Adipose tissue (tissue), 3 donors: ENCODE results near the gene SLC35B2. TPM values are rescaled to one million over a fixed set of nuclear protein-coding genes. Genes with fewer than 3 reads are reported as not detected.

ENCODE experiments used
- H3K27ac ChIP-seq: one replicate; pipeline ENCODE4 v1.5.1; 2013; ENCODE audit warnings: low read depth, low read length
- WGBS, 3 donors: extraction: QIAGEN DNeasy Blood & Tissue Kit; methylation state at CpG; one replicate each; pipeline ENCODE4 v1.1.7; 2013; 5-methylcytosine and 5-hydroxymethylcytosine counted together
- polyA plus RNA-seq, 3 donors: library from polyadenylated mRNA; stranded (reverse); fragments of 200-250 nt; gene quantifications; one replicate each; pipeline ENCODE4 v1.2.3, GENCODE V29; 2013
- donor health status: healthy with polysubstance abuse.
- donor health status: Bipolar disorder and iron deficiency.
- donor health status: healthy.

Gene SLC35B2, protein sequence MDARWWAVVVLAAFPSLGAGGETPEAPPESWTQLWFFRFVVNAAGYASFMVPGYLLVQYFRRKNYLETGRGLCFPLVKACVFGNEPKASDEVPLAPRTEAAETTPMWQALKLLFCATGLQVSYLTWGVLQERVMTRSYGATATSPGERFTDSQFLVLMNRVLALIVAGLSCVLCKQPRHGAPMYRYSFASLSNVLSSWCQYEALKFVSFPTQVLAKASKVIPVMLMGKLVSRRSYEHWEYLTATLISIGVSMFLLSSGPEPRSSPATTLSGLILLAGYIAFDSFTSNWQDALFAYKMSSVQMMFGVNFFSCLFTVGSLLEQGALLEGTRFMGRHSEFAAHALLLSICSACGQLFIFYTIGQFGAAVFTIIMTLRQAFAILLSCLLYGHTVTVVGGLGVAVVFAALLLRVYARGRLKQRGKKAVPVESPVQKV
- polyA plus RNA-seq = 10 to 100 TPM; 12.5 to 27.8 (median 26.7) TPM

GRCh38 chr6:44257025-44257752 is at the start of gene SLC35B2:
SLC35B2 (minus strand) TSS chr6:44257528; CDS start chr6:44257410, 118 bp downstream.
- WGBS, 3 donors = 0 to 1% (median 0%) methylated on average over 49 to 80 of the region's 80 CpGs
- peak within 1 kb of the TSS; percentile 34 for H3K27ac ChIP-seq

GRCh38 chr6:44306710-44307109 is 49.4 kb upstream of the SLC35B2 start:
- WGBS, 3 donors = 89 to 92% (median 92%) methylated on average over 8 of the region's 8 CpGs

GRCh38 chr6:44305200-44305725 is 47.9 kb upstream of the SLC35B2 start:
- WGBS, 3 donors = 81 to 88% (median 83%) methylated on average over 5 of the region's 5 CpGs
- H3K27ac ChIP-seq = no peak overlapping the region

More at GRCh38 chr6:44306710-44307109, 49.4 kb upstream of the SLC35B2 start:
- H3K27ac ChIP-seq = no peak overlapping the region

DNA sequence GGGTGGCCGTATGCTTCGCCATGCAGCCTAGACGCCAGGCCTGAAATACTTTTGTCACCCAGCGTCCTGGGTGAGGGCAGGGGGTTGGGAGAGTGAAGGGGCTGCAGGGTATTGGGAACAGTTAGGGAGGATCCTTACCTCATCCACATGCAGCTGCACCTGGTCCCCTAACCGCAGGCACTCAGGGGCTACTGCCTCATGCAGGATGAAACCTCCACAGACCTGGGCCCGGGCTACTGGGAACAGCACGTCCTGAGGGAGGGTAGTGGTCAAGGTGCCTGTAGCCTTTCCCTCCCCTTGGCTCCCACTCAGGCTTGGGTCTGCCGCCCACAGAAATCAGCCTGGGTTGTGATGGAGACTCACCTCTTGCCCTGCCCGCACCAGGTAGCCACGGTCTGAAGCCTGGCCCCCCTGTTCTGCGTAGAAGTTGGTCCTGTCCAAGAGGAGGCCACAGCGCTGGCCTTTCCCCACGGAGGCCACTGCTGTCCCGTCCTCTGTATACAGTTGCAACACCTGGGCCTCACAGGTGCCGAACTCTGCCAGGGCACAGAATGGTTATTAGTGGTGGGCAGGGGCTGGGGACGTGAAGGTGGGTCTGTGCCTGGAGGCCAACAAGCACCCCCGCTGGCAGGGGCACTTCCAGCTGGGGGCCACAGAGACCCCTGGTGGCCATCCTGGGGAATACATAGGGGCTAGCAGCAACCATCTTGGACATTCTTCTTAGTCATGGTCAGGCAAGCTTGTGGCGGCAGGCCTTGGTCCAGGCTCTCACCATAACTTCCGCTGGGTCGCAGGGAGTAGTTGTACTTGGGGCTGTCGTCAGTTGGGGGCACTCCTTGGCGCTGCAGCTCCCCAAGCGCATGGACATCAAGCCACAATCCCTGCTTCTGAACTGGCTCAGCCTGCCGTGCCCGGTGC is 47.2 kb upstream of the SLC35B2 start:
- 83 to 87% (median 84%) methylated on average over 25 of the region's 25 CpGs for WGBS, 3 donors
- H3K27ac ChIP-seq = no peak overlapping the region

- H3K27ac ChIP-seq = no peak overlapping the region
- WGBS, 3 donors = 96 to 98% (median 97%) methylated on average over 6 of the region's 6 CpGs
Measured at GRCh38 chr6:44303842-44304241, 46.5 kb upstream of the SLC35B2 start.

DNA sequence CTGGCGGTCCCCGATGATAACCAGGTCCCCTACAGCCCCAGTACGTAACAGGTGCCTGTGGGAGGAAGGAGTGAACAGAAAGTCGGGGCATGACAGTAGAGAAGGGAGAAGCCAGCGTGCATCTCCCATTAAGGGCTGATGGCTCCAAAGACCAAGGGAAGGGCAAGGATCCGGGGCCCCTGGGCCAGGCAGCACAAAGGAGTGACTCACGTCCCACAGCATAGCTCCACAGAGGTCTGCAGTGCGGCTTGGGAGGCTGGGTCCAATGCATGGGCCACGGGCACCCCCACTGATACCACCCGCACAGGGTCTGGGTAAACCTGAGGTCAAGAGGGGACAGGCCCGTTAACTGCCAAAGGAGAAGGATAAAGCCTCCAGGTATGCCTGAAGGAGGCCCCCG is 45.5 kb upstream of the SLC35B2 start:
- no peak overlapping the region for H3K27ac ChIP-seq
- WGBS, 3 donors = 92 to 97% (median 96%) methylated on average over 12 of the region's 12 CpGs

- WGBS, 3 donors = 89 to 93% (median 92%) methylated on average over 14 of the region's 14 CpGs
Measured at GRCh38 chr6:44301782-44302564, 44.6 kb upstream of the SLC35B2 start.

GRCh38 chr6:44301106-44301505 is 43.8 kb upstream of the SLC35B2 start:
- no peak overlapping the region for H3K27ac ChIP-seq
- WGBS, 3 donors = 89 to 99% (median 93%) methylated on average over 7 to 8 of the region's 8 CpGs

More at GRCh38 chr6:44301782-44302564, 44.6 kb upstream of the SLC35B2 start:
- H3K27ac ChIP-seq = no peak overlapping the region

- H3K27ac ChIP-seq = no peak overlapping the region
- 84 to 88% (median 88%) methylated on average over 7 of the region's 7 CpGs for WGBS, 3 donors
Measured at GRCh38 chr6:44300292-44300823, 43.0 kb upstream of the SLC35B2 start.

DNA sequence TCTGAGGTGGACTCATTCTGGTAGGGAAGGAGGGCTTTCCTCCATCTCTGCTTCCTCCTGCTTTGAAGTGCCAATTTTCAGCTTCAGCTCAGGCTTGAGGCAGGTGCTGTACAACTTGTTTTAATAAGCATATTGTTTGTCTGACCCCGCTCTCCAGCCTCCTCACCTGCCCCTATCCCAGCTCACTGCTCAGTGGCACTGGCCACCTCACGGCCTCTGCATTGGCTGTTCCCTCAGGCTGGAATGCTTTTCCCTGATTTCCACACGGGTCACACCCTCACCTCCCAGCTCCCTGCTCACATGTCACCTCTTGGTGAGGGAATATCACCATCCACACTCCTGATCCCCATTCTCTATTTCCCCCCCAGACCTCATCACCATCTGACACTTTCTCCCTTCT is 41.5 kb upstream of the SLC35B2 start:
- no peak overlapping the region for H3K27ac ChIP-seq
- 73 to 89% (median 82%) methylated on average over 3 of the region's 3 CpGs for WGBS, 3 donors

DNA sequence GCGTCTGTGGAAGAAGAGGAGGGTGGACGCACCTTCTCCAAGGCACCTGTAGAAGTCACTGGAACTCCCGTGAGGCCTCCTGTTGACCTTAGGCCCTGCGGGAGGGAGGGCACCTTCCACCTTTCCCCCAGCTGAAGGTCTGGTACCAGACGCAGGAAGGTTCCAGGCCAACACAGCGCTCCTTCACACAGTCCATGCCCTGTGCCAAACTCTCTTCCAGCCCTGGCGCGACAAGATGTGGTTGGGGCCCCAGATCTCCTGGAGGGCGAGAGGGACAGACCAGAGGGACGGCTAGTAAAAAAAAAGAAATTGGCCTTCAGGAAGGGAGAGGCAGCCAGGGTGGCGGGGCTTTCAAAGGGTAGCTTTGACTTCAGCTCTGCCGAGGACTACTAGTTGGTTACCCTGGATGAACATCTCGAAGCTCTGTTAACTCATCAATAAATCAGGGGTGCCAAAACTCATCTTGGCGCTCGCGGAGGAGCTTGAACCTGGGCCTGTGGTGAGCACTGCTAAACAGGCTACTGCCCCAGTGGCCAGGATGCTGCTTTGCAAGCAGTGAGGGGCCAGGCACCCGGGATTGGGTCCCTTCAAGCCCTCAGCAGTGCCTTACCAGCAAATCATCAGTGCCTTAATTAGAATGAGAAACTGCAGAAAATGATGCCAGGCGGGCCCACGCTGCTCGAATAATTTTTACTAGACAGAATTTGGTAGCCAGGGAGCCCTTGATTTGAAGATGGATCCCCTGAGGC is 40.9 kb upstream of the SLC35B2 start:
- 35 to 44% (median 40%) methylated on average over 20 of the region's 20 CpGs for WGBS, 3 donors

GRCh38 chr6:44297063-44298038 is 40.0 kb upstream of the SLC35B2 start:
- H3K27ac ChIP-seq = no peak overlapping the region
- 1 to 2% (median 1%) methylated on average over 68 to 86 of the region's 86 CpGs for WGBS, 3 donors

More for the DNA sequence above, 40.9 kb upstream of the SLC35B2 start:
- no peak overlapping the region for H3K27ac ChIP-seq

- H3K27ac ChIP-seq = no peak overlapping the region
- 62 to 77% (median 72%) methylated on average over 7 of the region's 7 CpGs for WGBS, 3 donors
Measured at GRCh38 chr6:44294832-44295791, 37.8 kb upstream of the SLC35B2 start.

- no peak overlapping the region for H3K27ac ChIP-seq
- WGBS, 3 donors = 77 to 83% (median 82%) methylated on average over 4 of the region's 4 CpGs
Measured at GRCh38 chr6:44292661-44293365, 35.5 kb upstream of the SLC35B2 start.
